ENCODE measurements around the gene GMFB. TPM values are rescaled to one million over a fixed set of nuclear protein-coding genes. Genes with fewer than 3 reads are reported as not detected.

Gene GMFB
- total RNA-seq (35.5 and 52.0 TPM in 2 replicates), polyA plus RNA-seq (6.2 and 10.1 TPM in 2 replicates), polyA minus RNA-seq (11.9 and 15.9 TPM in 2 replicates), Bru-seq, nascent RNA (percentile 91 among the genes with signal in this experiment), BruChase-seq, experiment 1, labeled RNA remaining after a 6-hour chase (percentile 95 among the genes with signal in this experiment), BruChase-seq, experiment 2, labeled RNA remaining after a 2-hour chase (percentile 89 among the genes with signal in this experiment)
- polyA plus RNA-seq (2011; cell fraction: cytosol; rRNA removed) = 10.5 and 10.7 TPM in 2 replicates
- polyA plus RNA-seq (2011; cell fraction: nucleus; rRNA removed) = 13.0 and 20.4 TPM in 2 replicates
- polyA plus RNA-seq (2012) = 22.2 and 34.5 TPM in 2 replicates
- polyA minus RNA-seq (2011; cell fraction: cytosol; rRNA and poly(A)+ RNA removed) = 9.8 TPM
- 26.6 and 28.1 TPM in 2 replicates for polyA minus RNA-seq (2011; cell fraction: nucleus; rRNA and poly(A)+ RNA removed)
- long read RNA-seq, full-length matches to known transcripts = 59 of 73 reads
- long read RNA-seq, partial matches to known transcripts = 5 of 73 reads
- long read RNA-seq, other reads (novel, unspliced or antisense) = 9 of 73 reads

GRCh38 chr14:54488646-54489317, at the start of gene GMFB:
TSS of gene GMFB (minus strand) at chr14:54488980. CDS start at chr14:54488927, 53 bp downstream.
- H3K4me3 ChIP-seq (replicated peaks in 1 of 3; ENCODE audit: insufficient read depth in 1 of 3, low read depth in 1 of 3, low read length in 3 of 3) = peak within 1 kb of the TSS; percentile 72 to 91 (median 81)
- no peaks in the 10 kb centered on the region for H3K36me3 ChIP-seq (ENCODE audit: control insufficient read depth in 2 of 2, extremely low read depth in 1 of 2, insufficient read depth in 2 of 2, low read length in 2 of 2)
- no peaks in the 10 kb centered on the region for H3K9me1 ChIP-seq (replicated peaks; ENCODE audit: control insufficient read depth, extremely low read depth, insufficient read depth, low read length)
- peak within 1 kb of the TSS; percentile 80 for H3K4me2 ChIP-seq (ENCODE audit: insufficient read depth, low read length)
- no TSS peak for BruUV-seq (replicated peaks)
- H2AFZ ChIP-seq (ENCODE audit: low read depth, low read length) = peak within 1 kb of the TSS; percentile 96
- peak; percentile 10 for TF ChIP-seq GATA2 (IDR thresholded peaks at IDR 0.05; ENCODE audit: insufficient read depth, insufficient read length, low read depth, low read length)
- no peak for TF ChIP-seq JUN (IDR thresholded peaks at IDR 0.05; ENCODE audit: borderline replicate concordance, insufficient read depth, insufficient read length, low read depth)
- TF ChIP-seq, protein P1, sequence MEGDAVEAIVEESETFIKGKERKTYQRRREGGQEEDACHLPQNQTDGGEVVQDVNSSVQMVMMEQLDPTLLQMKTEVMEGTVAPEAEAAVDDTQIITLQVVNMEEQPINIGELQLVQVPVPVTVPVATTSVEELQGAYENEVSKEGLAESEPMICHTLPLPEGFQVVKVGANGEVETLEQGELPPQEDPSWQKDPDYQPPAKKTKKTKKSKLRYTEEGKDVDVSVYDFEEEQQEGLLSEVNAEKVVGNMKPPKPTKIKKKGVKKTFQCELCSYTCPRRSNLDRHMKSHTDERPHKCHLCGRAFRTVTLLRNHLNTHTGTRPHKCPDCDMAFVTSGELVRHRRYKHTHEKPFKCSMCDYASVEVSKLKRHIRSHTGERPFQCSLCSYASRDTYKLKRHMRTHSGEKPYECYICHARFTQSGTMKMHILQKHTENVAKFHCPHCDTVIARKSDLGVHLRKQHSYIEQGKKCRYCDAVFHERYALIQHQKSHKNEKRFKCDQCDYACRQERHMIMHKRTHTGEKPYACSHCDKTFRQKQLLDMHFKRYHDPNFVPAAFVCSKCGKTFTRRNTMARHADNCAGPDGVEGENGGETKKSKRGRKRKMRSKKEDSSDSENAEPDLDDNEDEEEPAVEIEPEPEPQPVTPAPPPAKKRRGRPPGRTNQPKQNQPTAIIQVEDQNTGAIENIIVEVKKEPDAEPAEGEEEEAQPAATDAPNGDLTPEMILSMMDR (IDR thresholded peaks at IDR 0.05; ENCODE audit: extremely low read depth in 1 of 2, insufficient read depth in 1 of 2, low read depth in 1 of 2, low read length in 2 of 2) = peak; percentile 28 to 58
- TF ChIP-seq POLR2AphosphoS5 (IDR thresholded peaks at IDR 0.05; ENCODE audit: insufficient read depth, low read depth, low read length) = peak; percentile 99
- peak; percentile 73 for TF ChIP-seq FOS (IDR thresholded peaks at IDR 0.05; ENCODE audit: borderline replicate concordance, insufficient read depth, low read length)
- peak; percentile 95 for TF ChIP-seq POLR2A (IDR thresholded peaks at IDR 0.05; ENCODE audit: low read depth, low read length)
- TF ChIP-seq MYC (IDR thresholded peaks at IDR 0.05; ENCODE audit: low read depth, low read length) = no peak
- no peak for TF ChIP-seq EZH2 (IDR thresholded peaks at IDR 0.05; ENCODE audit: borderline replicate concordance, low read depth, low read length, severe bottlenecking)
- TF ChIP-seq MAX (IDR thresholded peaks at IDR 0.05; ENCODE audit: insufficient read depth, insufficient read length) = peak; percentile 89
- FAIRE-seq = peak; percentile 72
- H3K9ac ChIP-seq (replicated peaks; ENCODE audit: extremely low read depth, insufficient read depth, low read length) = peak within 1 kb of the TSS; percentile 96
- ChIA-PET POLR2A (interaction anchor here (0.7 to 1.4 kb wide), 3 partner anchors 16 to 195 kb away, joined by 3 to 7 read pairs (median 4); partner anchors contain the start of gene CGRRF1), CTCF (interaction anchor here (1.2 to 2.1 kb wide), 5 partner anchors 15 to 284 kb away, joined by 5 to 14 read pairs (median 5); partner anchors contain the start of genes CDKN3 and CGRRF1)
- dilution Hi-C loops (cut with MboI; ENCODE audit: extremely low pct_ligation_motif_present, low sequenced_read_pairs) (no loop called here), intact Hi-C loops (cut with micrococcal nuclease) (loop anchor here (1.0 to 2.0 kb wide), 5 partner anchors 21 to 166 kb away; partner anchors contain the start of genes CGRRF1 and CNIH1)
- peak; percentile 95 for DNase-seq (ENCODE audit: low read depth, low spot score)
- no peaks in the 10 kb centered on the region for H3K9me3 ChIP-seq (replicated peaks; ENCODE audit: control insufficient read depth, insufficient read depth, low read length)
- peaks cover 32% of the 10 kb centered on the region for H3K79me2 ChIP-seq (ENCODE audit: control insufficient read depth, insufficient read depth, low read length)
- peak within 1 kb of the TSS; percentile 97 for H3K27ac ChIP-seq (ENCODE audit: insufficient read depth, low read depth, low read length)
- no peaks in the 10 kb centered on the region for H4K20me1 ChIP-seq (replicated peaks; ENCODE audit: control insufficient read depth, extremely low read depth, insufficient read depth, low read length)
- peaks cover 13% of the 10 kb centered on the region for H3K4me1 ChIP-seq (ENCODE audit: control insufficient read depth, extremely low read depth, insufficient read depth, low read length)
- H3K27me3 ChIP-seq (ENCODE audit: control insufficient read depth in 2 of 2, insufficient read depth in 2 of 2, low read length in 2 of 2) = no peaks in the 10 kb centered on the region
